HG02759 (cell line): ENCODE results near the gene AP4M1.
A peak's percentile ranks its signal among the peaks of the same experiment; 100 is the strongest.

Source experiments
- ATAC-seq: cut with Tn5 transposase; IDR thresholded peaks from one replicate; pipeline ENCODE4 v1.9.1; 2021; ENCODE audit warnings: mild to moderate bottlenecking, moderate library complexity; ENCODE audit not compliant: unreplicated experiment

Gene AP4M1

DNA sequence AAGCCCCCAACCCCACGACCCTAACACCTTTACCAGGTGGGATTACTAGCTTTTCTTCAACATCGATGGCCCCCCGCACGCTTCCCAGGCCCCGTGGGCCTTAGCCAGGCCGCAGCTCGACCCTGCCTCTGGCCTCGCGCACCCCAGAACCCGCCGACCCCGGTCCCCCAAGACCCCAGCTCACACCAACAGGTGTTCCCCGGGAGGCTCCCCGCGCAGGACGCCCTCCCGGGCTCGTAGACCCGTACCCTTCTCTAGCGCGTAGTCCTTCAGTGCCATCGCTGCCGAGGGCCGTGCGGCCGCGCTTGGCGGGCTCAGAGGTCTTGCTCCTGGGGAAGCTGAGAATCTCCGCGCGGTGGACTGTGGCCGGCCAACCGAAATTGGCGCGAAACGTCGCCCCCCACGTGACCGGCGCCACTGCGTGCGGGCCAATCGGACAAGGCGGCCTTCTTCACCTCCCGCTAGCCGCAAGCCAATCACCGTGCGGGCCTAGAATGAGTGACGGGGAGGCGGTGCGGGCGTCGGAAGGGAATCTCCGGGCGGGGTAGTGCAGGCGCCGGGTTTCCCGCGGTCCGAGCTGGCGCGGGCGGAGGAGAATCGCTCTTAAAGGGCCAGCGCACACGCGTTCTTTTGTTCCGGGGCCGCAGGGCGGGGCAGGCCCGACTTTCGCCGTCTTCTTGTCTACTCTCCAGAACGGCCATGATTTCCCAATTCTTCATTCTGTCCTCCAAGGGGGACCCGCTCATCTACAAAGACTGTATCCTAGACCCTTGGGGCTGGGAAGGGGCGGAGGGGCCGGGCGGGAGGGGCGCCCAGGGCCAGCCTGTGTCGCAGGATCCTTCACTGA, at the start of gene AP4M1, which contains the start of gene MCM7:
Gene AP4M1 (plus strand): TSS at position 628 of the 847 bp plus-strand sequence. CDS start 72 bp downstream, at position 700.
Gene MCM7 (minus strand): TSS at position 382 of the 847 bp plus-strand sequence. CDS start 103 bp downstream, at position 279.
- peak; percentile 85 for ATAC-seq

DNA sequence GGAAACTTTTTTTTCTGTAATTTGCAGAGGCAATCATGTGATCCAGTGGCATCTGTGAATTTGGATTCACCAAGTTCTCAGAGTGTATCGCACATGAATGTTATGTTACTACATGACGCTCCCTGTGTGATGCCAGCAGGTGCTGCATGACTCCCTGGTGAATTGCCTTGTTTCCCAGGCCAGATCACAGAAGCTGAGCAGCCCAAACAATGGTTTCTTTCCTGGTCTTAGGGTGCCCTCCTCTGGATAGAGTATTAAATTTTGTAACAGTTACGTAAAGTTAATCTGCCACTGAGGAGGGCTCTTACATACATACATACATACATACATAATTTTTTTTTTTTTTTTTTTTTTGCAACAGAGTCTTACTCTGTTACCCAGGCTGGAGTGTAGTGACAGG, 48.2 kb upstream of the AP4M1 start:
- no peak for ATAC-seq

GRCh38 chr7:100057006-100057405, 44.4 kb upstream of the AP4M1 start:
- ATAC-seq, result no peak

- no peak for ATAC-seq
Observed at GRCh38 chr7:100059251-100059739, 42.1 kb upstream of the AP4M1 start.

DNA sequence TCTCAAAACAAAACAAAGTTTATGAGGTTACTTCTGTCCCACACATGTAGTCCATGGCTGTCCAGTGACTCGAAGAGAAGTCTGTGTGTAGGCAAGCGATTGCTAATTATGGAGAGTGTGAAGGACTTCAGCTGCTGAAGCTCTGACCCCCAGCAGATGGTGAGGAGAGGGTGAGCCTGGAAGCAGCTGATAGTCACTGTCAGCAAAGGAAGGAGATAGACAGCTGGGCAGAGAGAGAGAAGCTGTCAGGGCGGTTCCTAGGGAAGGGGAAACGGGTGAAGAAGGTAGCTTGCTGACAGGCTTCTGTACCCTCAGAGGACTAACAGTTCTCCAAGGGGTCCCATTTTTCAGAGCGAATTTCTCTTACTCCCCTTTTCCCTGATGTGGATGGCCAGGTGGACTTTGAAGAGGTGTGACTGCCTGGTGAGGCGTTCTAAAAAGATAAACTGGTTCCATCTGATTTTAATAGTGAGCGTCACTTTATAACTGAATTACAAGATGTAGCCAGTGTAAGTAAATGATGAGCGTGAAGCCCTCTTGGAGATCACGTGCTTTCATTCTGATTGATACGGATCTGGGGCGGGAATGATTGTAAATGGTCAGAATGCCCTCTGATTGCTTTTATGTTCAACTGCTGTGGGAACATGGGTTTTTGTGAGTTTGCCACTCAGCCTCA, 39.8 kb upstream of the AP4M1 start:
- ATAC-seq, result no peak

GRCh38 chr7:100063376-100063775, 38.1 kb upstream of the AP4M1 start:
- no peak for ATAC-seq

DNA sequence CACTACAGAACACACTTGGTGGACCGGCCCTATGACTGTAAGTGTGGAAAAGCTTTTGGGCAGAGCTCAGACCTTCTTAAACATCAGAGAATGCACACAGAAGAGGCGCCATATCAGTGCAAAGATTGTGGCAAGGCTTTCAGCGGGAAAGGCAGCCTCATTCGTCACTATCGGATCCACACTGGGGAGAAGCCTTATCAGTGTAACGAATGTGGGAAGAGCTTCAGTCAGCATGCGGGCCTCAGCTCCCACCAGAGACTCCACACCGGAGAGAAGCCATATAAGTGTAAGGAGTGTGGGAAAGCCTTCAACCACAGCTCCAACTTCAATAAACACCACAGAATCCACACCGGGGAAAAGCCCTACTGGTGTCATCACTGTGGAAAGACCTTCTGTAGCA, 37.3 kb upstream of the AP4M1 start:
- no peak for ATAC-seq

DNA sequence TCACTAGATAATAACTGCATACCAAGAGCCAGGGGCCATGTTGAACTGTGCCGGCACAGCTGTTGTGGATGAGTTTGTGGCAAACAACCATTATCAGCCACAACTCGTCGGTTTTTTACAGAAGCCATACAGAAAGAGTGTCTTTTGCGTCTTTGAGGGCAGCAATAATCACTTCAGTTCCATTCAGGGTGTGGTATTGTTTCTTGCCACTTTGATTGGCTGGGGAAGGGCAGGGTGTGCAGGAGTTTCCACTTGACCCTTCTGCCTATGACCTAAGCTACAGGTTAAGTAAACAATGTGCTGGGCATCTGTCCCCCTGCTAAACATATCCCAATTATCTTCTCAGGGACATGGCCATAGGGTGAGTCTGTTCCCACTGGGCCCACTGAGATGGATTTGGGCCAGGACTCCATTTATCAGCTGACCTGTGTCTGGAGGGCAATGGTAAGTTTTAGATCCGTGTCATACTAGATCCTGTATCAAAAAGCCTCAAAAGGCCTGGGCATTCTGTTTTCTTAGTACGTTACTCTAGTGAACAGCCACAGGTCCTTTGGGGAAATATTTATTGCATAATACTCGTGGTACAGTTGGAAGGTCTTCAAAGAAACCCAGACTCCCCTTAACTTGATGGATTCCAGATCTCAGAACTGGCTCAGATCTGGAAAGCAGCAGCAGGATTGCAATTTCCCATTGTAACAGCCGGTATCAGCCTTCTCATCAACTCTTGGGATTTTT, 35.8 kb upstream of the AP4M1 start:
- no peak for ATAC-seq

GRCh38 chr7:100066953-100067352, 34.5 kb upstream of the AP4M1 start:
- ATAC-seq, result no peak

GRCh38 chr7:100069991-100070390, 31.5 kb upstream of the AP4M1 start:
- no peak for ATAC-seq

DNA sequence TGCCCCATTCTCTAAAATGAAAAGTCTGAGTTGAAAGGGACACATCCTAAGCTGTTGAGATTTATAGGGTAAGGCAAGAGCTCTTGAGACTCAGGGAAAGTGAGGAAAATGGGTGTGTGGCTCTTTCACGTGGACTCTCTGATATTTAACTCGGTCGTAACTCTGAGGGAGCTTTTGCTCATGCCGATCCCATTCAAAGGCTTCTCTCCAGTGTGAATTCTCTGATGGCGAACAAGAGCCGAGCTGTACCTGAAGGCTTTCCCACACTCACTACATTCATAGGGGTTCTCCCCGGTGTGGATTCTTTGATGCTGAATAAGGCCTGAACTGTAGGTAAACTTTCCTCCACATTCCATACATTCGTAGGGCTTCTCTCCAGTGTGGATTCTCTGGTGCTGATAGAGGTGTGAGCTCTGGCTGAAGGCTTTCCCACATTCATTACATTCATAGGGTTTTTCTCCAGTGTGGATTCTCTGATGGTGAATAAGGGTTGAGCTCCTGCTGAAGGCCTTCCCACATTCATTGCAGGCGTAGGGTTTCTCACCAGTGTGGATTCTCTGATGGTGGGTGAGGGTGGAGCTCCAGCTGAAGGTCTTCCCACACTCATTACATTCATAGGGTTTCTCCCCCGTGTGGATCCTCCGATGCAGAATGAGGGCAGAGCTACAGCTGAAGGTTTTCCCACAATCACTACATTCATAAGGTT, 30.3 kb upstream of the AP4M1 start:
- no peak for ATAC-seq

DNA sequence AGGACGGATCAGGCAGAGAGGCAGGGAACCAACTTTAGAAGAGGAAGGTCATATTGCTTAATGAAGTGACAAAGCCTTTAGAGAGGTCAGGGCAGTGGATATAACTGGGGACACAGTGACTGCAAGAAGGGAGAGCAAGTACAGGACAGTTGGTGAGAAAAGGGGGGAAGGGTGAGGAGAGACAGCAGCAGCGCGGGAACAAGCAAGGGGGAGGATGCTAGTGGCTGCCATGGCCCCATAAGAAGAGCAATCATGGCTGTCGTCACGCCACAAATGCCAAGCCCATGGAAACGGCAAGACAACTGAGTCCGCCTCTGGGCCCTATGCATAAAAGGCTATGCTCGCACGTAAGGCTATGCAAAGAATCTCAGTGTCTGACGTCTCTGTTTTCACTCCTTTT, 29.0 kb upstream of the AP4M1 start:
- ATAC-seq, result no peak

GRCh38 chr7:100074841-100075240, 26.6 kb upstream of the AP4M1 start:
- no peak for ATAC-seq

DNA sequence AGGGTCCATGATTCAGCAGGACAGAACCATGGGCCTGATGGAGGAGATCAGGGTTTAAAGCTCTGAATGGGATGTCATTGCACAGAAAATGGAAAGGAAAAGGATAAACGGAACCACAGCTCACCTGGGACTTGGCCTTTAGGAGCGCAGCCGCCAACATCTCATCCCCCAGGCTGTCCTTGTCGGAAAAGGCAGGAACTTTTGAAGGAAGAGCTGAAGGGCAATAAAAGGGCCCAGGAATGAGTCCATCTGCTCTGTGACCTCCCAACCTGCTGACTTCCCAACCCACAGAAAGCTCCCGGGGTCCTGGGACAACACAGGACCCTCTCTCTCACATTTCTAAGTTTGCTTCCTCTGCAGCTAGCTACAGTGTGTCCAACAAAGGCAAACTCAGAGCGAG, 26.0 kb upstream of the AP4M1 start:
- no peak for ATAC-seq

GRCh38 chr7:100077205-100077604, 24.2 kb upstream of the AP4M1 start:
- no peak for ATAC-seq

DNA sequence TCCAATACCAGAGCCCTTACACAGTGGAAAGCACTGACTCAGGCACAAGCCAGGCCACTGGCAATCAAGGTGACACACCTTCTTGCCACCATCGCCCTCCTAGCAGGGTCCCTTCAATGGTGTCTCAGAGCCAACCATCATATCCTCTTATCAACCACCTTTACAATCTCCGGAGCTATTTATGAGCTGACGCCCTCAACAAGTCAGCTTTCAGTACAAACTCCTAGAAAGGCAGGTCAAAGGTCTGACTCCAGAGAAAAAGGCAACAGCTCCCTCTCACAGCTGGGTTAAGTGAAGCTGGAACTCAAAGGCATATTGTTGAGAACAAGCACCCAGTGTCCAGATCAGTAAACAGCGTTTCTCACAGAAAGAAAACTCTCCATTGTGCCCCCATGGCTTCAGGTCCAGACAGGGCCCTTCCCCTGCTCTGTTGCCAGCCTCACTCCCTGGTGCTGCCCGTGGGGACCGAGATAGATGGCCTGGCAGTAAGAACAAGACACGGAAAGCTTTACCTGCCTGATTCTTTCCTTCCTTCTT, 22.4 kb upstream of the AP4M1 start:
- no peak for ATAC-seq

GRCh38 chr7:100080907-100081534, 20.4 kb upstream of the AP4M1 start:
- ATAC-seq, result no peak

DNA sequence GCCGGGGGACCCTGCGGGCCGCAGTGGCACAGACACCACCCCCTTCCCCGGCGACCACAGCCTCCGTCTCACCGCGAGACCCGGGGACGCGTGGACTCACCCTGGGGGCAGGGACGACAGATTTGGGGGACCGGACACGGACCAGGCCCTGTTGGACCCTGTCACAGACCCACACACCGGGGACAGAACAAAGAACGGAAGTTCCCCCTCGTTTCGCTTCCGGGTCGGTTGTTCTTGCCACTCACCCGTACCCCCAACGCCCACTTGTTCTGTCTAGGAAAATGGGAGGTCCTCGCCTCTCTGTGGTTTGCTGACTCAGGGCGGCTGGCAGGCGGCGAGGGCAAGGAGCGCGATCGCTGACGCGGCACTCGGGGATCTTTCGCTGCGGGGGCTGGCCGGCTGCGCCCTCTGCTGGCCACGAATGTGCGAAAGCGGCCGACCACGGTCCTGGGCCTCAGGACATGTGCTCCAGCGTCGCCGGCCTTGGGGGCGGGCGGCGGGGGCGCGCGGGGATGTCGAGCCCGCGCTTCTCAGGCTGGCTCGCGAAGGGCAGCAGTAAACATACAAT, 19.8 kb upstream of the AP4M1 start, which contains the start of gene ZNF3:
Gene ZNF3 (minus strand): TSS at position 189 of the 568 bp plus-strand sequence. CDS start 4,366 bp downstream, outside the sequence.
- peak; percentile 86 for ATAC-seq

GRCh38 chr7:100082978-100083377, 18.5 kb upstream of the AP4M1 start:
- ATAC-seq, result no peak
